ENCODE results near the gene PNPO.

- TF ChIP-seq CREB1 (IDR thresholded peaks at IDR 0.05), result no peak
- no peak for TF ChIP-seq CBX8 (IDR thresholded peaks at IDR 0.05; ENCODE audit: borderline replicate concordance, low read depth, low read length)
- TF ChIP-seq POLR2A (IDR thresholded peaks at IDR 0.05; ENCODE audit: control extremely low read depth in 1 of 2, low read depth in 2 of 2, low read length in 2 of 2), result no peak
- TF ChIP-seq CTCF (IDR thresholded peaks at IDR 0.05; ENCODE audit: control extremely low read depth in 1 of 3, insufficient read depth in 1 of 3, low read depth in 1 of 3, low read length in 3 of 3), result no peak
- no peak for TF ChIP-seq EZH2 (IDR thresholded peaks at IDR 0.05; ENCODE audit: low read depth, low read length, severe bottlenecking)
Measured at GRCh38 chr17:47957591-47958490, 16.5 kb downstream of the PNPO start, which contains the start of gene PRR15L.

Data from H1 (cell line).